KMS-11 (cell line): Measurements from ENCODE around the gene PKD1L1.

Source experiments
- H2AFZ ChIP-seq: fragments of 200-600 bp; sonication (generic); 2 replicates; pipeline ENCODE4 v1.6.1; 2016; ENCODE audit warnings: antibody characterized with exemption, mixed run types, low read depth
- H3K27ac ChIP-seq: fragments of 200-600 bp; sonication (generic); 2 replicates; pipeline ENCODE4 v1.6.1; 2016; ENCODE audit warnings: mild to moderate bottlenecking, mixed run types
- H3K27me3 ChIP-seq: fragments of 200-600 bp; sonication (generic); 2 replicates; pipeline ENCODE4 v1.6.1; 2017; ENCODE audit warnings: mild to moderate bottlenecking, low read depth, mixed run types, moderate library complexity; ENCODE audit not compliant: insufficient read depth
- H3K36me3 ChIP-seq: fragments of 200-600 bp; sonication (generic); 2 replicates; pipeline ENCODE4 v1.6.1; 2017; ENCODE audit warnings: mild to moderate bottlenecking, mixed run types; ENCODE audit not compliant: insufficient read depth
- H3K4me1 ChIP-seq: fragments of 200-600 bp; sonication (generic); 2 replicates; pipeline ENCODE4 v1.6.1; 2016; ENCODE audit warnings: mild to moderate bottlenecking, low read depth, mixed run types; ENCODE audit not compliant: poor library complexity, severe bottlenecking
- H3K4me2 ChIP-seq: fragments of 200-600 bp; sonication (generic); 2 replicates; pipeline ENCODE4 v1.7.0; 2016; ENCODE audit warnings: mild to moderate bottlenecking, mixed run types
- H3K4me3 ChIP-seq: fragments of 200-600 bp; sonication (generic); IDR thresholded peaks from 2 replicates; pipeline ENCODE4 v1.6.1; 2017; ENCODE audit warnings: low read depth, low read length, mixed read lengths; ENCODE audit not compliant: insufficient read depth
- H3K79me2 ChIP-seq: fragments of 200-600 bp; sonication (generic); 2 replicates; pipeline ENCODE4 v1.6.1; 2016; ENCODE audit warnings: low read depth, mixed run types; ENCODE audit not compliant: insufficient read depth
- H3K9ac ChIP-seq: fragments of 200-600 bp; sonication (generic); 2 replicates; pipeline ENCODE4 v1.6.1; 2016; ENCODE audit warnings: mild to moderate bottlenecking, mixed run types
- H4K20me1 ChIP-seq: fragments of 200-600 bp; sonication (generic); 2 replicates; pipeline ENCODE4 v1.6.1; 2016; ENCODE audit warnings: mild to moderate bottlenecking, mixed run types; ENCODE audit not compliant: insufficient read depth
- CTCF ChIP-seq: fragments of 200-600 bp; sonication (generic); conservative IDR thresholded peaks from 2 replicates; pipeline ENCODE4 v1.6.1; 2017; ENCODE audit warnings: low read depth, mild to moderate bottlenecking, antibody characterized with exemption, low read length, moderate library complexity, mixed read lengths

The PKD1L1 gene

GRCh38 chr7:47878662-47879061, 69.6 kb downstream of the PKD1L1 start:
- H3K27me3 ChIP-seq = no peaks in the 10 kb centered on the region

GRCh38 chr7:47877336-47877735, 70.9 kb downstream of the PKD1L1 start:
- Histone ChIP-seq H3K4me1 (no peaks in the 10 kb centered on the region), H2AFZ (no peak overlapping the region), H3K79me2 (no peaks in the 10 kb centered on the region), H3K27me3 (no peaks in the 10 kb centered on the region), H3K36me3 (no peaks in the 10 kb centered on the region), H4K20me1 (no peaks in the 10 kb centered on the region), H3K4me2 (no peak overlapping the region), H3K9ac (no peak overlapping the region), H3K4me3 (no peak overlapping the region), H3K27ac (no peak overlapping the region)
- no peak for TF ChIP-seq CTCF

More at GRCh38 chr7:47878662-47879061, 69.6 kb downstream of the PKD1L1 start:
- Histone ChIP-seq H3K4me3 (no peak overlapping the region), H3K4me2 (no peak overlapping the region), H3K79me2 (no peaks in the 10 kb centered on the region), H3K27ac (no peak overlapping the region), H4K20me1 (no peaks in the 10 kb centered on the region), H3K36me3 (no peaks in the 10 kb centered on the region), H2AFZ (no peak overlapping the region), H3K9ac (no peak overlapping the region), H3K4me1 (no peaks in the 10 kb centered on the region)
- no peak for TF ChIP-seq CTCF

- H3K4me1 ChIP-seq = no peaks in the 10 kb centered on the region
- no peak overlapping the region for H3K27ac ChIP-seq
- H3K79me2 ChIP-seq = no peaks in the 10 kb centered on the region
- H3K9ac ChIP-seq = no peak overlapping the region
- TF ChIP-seq CTCF = no peak
- H4K20me1 ChIP-seq = no peaks in the 10 kb centered on the region
- no peaks in the 10 kb centered on the region for H3K36me3 ChIP-seq
- H3K4me2 ChIP-seq = no peak overlapping the region
- no peak overlapping the region for H3K4me3 ChIP-seq
- no peak overlapping the region for H2AFZ ChIP-seq
- H3K27me3 ChIP-seq = no peaks in the 10 kb centered on the region
These were observed 72.1 kb downstream of the PKD1L1 start for GRCh38 chr7:47875998-47876744.

- no peak overlapping the region for H3K27ac ChIP-seq
- no peaks in the 10 kb centered on the region for H3K27me3 ChIP-seq
- H2AFZ ChIP-seq = no peak overlapping the region
- H3K36me3 ChIP-seq = no peaks in the 10 kb centered on the region
- no peaks in the 10 kb centered on the region for H4K20me1 ChIP-seq
- no peak overlapping the region for H3K4me2 ChIP-seq
- H3K79me2 ChIP-seq = no peaks in the 10 kb centered on the region
- H3K4me1 ChIP-seq = no peaks in the 10 kb centered on the region
- no peak overlapping the region for H3K4me3 ChIP-seq
- H3K9ac ChIP-seq = no peak overlapping the region
- TF ChIP-seq CTCF = no peak
These were observed 72.9 kb downstream of the PKD1L1 start for GRCh38 chr7:47875406-47875805.
